ENCODE results near the gene CNTROB. TPM values are rescaled to one million over a fixed set of nuclear protein-coding genes. Genes with fewer than 3 reads are reported as not detected.
A peak's percentile ranks its signal among the peaks of the same experiment; 100 is the strongest.

The CNTROB gene
- total and polyA plus RNA-seq, 10 of the 15 experiments (the other 5 are each of a cell fraction or from before 2014, with no cell fraction given), result 2.0 to 36.2 (median 28.2) TPM

DNA sequence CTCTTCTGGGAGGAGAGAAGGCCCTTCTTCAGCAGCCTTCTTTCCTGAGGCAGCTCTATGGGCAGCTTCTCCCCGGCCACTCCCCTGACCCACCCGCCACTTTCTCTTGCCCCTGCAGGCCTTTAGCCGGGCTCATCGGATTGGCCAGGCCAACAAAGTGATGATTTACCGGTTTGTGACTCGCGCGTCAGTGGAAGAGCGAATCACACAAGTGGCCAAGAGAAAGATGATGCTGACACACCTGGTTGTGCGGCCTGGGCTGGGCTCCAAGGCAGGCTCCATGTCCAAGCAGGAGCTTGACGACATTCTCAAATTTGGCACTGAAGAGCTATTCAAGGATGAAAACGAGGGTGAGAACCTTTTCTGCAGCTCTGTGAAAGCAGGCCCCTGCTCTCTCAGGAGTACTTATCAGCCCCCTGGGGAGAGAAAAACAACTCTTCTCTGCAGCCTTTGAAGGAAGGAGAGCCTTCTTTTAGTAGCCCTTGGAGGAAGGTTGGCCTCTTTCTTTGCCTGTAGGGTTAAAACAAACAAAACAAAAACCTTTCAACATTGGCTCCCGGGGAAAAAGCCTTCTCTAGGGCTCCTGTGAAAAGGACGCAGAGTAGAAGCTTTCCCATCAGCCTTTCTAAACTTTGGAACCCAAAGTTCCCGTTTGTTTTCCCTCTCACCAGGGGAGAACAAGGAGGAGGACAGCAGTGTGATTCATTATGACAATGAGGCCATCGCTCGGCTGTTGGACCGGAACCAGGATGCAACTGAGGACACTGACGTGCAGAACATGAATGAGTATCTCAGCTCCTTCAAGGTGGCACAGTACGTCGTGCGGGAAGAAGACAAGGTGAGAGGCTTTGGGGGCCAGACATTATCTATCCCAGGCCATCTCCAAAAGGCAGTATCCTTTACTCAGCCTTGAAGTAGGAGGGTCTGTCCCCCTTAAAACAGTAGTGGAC, 28.6 kb upstream of the CNTROB start:
- DNase-seq (ENCODE audit: low read depth, low spot score), result no peak
- CTCF ChIA-PET, result interaction anchor here (3.3 kb wide), 1 partner anchor 40 kb away, joined by 19 read pairs; no protein-coding TSS in a partner anchor
- ATAC-seq, result no peak
- TSS peak; percentile 54 for BruUV-seq (replicated peaks)
- Histone ChIP-seq H3K27ac (ENCODE audit: control insufficient read depth, insufficient read depth) (no peak overlapping the region), H3K36me3 (ENCODE audit: control insufficient read depth in 2 of 2, insufficient read depth in 2 of 2, low read length in 1 of 2) (peaks cover 40 to 44% of the 10 kb centered on the region in 2 experiments), H3K4me2 (ENCODE audit: control insufficient read depth, insufficient read depth) (no peak overlapping the region), H3K9me3 (replicated peaks; ENCODE audit: control insufficient read depth, insufficient read depth, low read length) (no peaks in the 10 kb centered on the region), H3K9ac (ENCODE audit: control insufficient read depth, insufficient read depth, low read length) (no peak overlapping the region), H4K20me1 (ENCODE audit: control insufficient read depth, insufficient read depth) (no peaks in the 10 kb centered on the region), H3K79me2 (ENCODE audit: control insufficient read depth, insufficient read depth, low read length) (no peaks in the 10 kb centered on the region), H3K4me3 (no peak overlapping the region), H3K4me1 (ENCODE audit: control insufficient read depth, insufficient read depth, low read length) (no peaks in the 10 kb centered on the region), H3K27me3 (replicated peaks in 1 of 2; ENCODE audit: control insufficient read depth in 2 of 2, insufficient read depth in 2 of 2, low read length in 1 of 2) (no peaks in the 10 kb centered on the region), H2AFZ (ENCODE audit: control insufficient read depth, low read depth, low read length) (no peak overlapping the region)
- RAD21 ChIA-PET (ENCODE audit: unreplicated experiment), result no interaction called here
- FAIRE-seq, result no peak
- in situ Hi-C loops (cut with MboI), result no loop called here
- TF ChIP-seq NBN (IDR thresholded peaks at IDR 0.05) (no peak), CEBPB (IDR thresholded peaks at IDR 0.05; ENCODE audit: borderline replicate concordance in 1 of 2, low read depth in 2 of 2, low read length in 2 of 2) (no peak), PML (IDR thresholded peaks at IDR 0.05; ENCODE audit: low read length) (no peak), STAT3 (IDR thresholded peaks at IDR 0.05; ENCODE audit: low read depth, low read length) (no peak), ZBED1 (IDR thresholded peaks at IDR 0.05; ENCODE audit: borderline replicate concordance) (no peak), ASH2L (IDR thresholded peaks at IDR 0.05; ENCODE audit: borderline replicate concordance, low read depth) (no peak), NR2F1 (conservative IDR thresholded peaks at IDR 0.05) (no peak), SREBF1 (IDR thresholded peaks at IDR 0.05; ENCODE audit: low read length) (no peak), MYB (IDR thresholded peaks at IDR 0.05; ENCODE audit: borderline replicate concordance, low read depth, low read length) (no peak), FOXK2 (IDR thresholded peaks at IDR 0.05) (no peak)
- TF ChIP-seq, protein P1, sequence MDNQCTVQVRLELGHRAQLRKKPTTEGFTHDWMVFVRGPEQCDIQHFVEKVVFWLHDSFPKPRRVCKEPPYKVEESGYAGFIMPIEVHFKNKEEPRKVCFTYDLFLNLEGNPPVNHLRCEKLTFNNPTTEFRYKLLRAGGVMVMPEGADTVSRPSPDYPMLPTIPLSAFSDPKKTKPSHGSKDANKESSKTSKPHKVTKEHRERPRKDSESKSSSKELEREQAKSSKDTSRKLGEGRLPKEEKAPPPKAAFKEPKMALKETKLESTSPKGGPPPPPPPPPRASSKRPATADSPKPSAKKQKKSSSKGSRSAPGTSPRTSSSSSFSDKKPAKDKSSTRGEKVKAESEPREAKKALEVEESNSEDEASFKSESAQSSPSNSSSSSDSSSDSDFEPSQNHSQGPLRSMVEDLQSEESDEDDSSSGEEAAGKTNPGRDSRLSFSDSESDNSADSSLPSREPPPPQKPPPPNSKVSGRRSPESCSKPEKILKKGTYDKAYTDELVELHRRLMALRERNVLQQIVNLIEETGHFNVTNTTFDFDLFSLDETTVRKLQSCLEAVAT (IDR thresholded peaks at IDR 0.05), result no peak
- POLR2A ChIA-PET, result interaction anchor here (0.6 kb wide), 1 partner anchor 28 kb away, joined by 5 read pairs; no protein-coding TSS in a partner anchor
- SMC1A ChIA-PET (ENCODE audit: uncharacterized antibody, unreplicated experiment), result interaction anchor here (0.8 kb wide), 1 partner anchor 34 kb away, joined by 3 read pairs; no protein-coding TSS in a partner anchor
- WGBS (ENCODE audit: insufficient coverage, insufficient replicate concordance, low lambda C conversion rate, missing lambda C conversion rate), result 76% methylated on average over 22 of the region's 22 CpGs
- intact Hi-C loops (cut with micrococcal nuclease; ENCODE audit: unreplicated experiment), result no loop called here
